ENCODE results near the gene SAP130.

DNA sequence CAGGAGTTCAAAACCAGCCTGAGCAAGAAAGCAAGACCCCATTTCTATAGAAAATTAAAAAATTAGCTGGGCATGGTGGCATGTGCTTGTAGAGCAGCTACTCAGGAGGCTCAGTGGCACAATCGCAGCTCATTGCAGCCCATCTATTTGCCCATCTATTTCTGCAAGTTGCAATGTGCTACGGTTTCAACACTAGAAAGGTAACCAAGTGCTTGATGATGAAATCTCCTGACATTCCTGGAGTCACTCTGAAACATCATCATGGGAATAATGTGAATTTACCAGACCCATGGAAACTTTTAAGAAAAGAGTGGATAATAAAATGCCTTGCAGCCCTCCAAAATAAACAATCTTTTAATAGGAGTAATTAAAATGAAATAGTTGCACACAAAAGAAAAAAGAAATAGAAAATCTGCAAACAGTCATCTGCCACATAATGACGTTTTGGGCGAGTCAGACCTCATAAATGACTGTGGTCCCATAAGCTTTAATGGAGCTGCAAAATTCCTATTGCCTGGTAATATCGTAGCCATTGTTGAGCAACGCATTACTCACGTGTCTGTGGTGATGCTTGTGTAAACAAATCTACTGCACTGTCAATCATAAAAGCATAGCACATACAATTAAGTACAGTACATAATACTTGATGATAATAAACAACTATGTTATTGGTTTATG, 95.5 kb downstream of the SAP130 start:
- TF ChIP-seq CTCF (IDR thresholded peaks at IDR 0.05) (no peak), POLR2AphosphoS5 (IDR thresholded peaks at IDR 0.05; ENCODE audit: low read depth, low read length) (no peak), TAF1 (IDR thresholded peaks at IDR 0.05; ENCODE audit: borderline replicate concordance, low read depth, low read length) (no peak)
